NT2/D1 (cell line): ENCODE measurements around the gene DISC1.

ENCODE experiments used
- YY1 ChIP-seq: IDR thresholded peaks from 2 replicates; pipeline ENCODE4 v1.6.1; 2011; ENCODE audit not compliant: insufficient read length, insufficient read depth
- ZNF274 ChIP-seq: IDR thresholded peaks from 2 replicates; pipeline ENCODE4 v1.6.1; 2011; ENCODE audit warnings: mild to moderate bottlenecking, low read depth, low read length

- TF ChIP-seq YY1 (no peak), ZNF274 (no peak)
These were observed 14.0 kb upstream of the DISC1 start for GRCh38 chr1:231612393-231613089.
